ENCODE data around the gene MRPL58. TPM values are rescaled to one million over a fixed set of nuclear protein-coding genes. Genes with fewer than 3 reads are reported as not detected.
"Not testable (repeated sequence)": the region's sequence is repeated elsewhere in the genome, so short reads cannot be mapped to it uniquely, and the experiment has no call there.

MRPL58 gene
- total RNA-seq, 4 donors from 2014 or later, result 1.00 to 41.3 (median 37.4) TPM; not detected in 1

DNA sequence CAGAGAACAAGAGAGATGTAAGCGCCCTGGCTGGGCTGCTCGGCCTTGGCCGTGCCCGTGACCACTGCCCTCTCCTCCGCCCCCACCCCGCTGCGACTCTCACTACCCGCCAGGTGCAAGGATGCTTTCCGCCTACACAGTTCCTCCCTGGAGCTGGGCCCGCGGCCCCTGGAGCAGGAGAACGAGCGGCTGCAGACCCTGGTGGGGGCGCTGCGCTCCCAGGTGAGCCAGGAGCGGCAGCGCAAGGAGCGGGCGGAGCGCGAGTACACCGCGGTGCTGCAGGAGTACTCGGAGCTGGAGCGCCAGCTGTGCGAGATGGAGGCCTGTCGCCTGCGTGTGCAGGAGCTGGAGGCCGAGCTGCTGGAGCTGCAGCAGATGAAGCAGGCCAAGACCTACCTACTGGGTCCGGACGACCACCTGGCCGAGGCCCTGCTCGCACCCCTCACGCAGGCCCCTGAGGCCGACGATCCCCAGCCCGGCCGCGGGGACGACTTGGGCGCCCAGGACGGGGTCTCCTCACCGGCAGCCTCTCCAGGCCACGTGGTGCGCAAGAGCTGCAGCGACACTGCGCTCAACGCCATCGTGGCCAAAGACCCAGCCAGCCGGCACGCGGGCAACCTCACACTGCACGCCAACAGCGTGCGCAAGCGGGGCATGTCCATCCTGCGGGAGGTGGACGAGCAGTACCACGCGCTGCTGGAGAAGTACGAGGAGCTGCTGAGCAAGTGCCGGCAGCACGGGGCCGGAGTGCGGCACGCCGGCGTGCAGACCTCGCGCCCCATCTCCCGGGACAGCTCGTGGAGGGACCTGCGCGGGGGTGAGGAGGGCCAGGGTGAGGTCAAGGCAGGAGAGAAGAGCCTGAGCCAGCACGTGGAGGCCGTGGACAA, 9.2 kb upstream of the MRPL58 start:
- no peak for TF ChIP-seq EP300 (IDR thresholded peaks at IDR 0.05; ENCODE audit: low read depth)
- no peak for TF ChIP-seq POLR2AphosphoS5 (IDR thresholded peaks at IDR 0.05)
- no peak for TF ChIP-seq POLR2A (IDR thresholded peaks at IDR 0.05)
- TF ChIP-seq CTCF (IDR thresholded peaks at IDR 0.05), result no peak
- H3K4me3 ChIP-seq, result no peak overlapping the region
- intact Hi-C loops (cut with DNase I; ENCODE audit: low total_unique reads), result no loop called here
- in situ Hi-C loops (cut with MboI; ENCODE audit: low pct_ligation_motif_present in 1 of 4, low pct_unique_long_range_greater_than_20kb in 1 of 4, low sequenced_read_pairs in 3 of 4), result no loop called here
- 88 to 100% methylated on average over 6 to 76 of the region's 76 CpGs for WGBS, 2 donors (ENCODE audit: low coverage in 1 of 2)
- no peak for DNase-seq
- H3K27ac ChIP-seq, result no peak overlapping the region
- no peaks in the 10 kb centered on the region for H3K27me3 ChIP-seq
- no peaks in the 10 kb centered on the region for H3K4me1 ChIP-seq
- no peaks in the 10 kb centered on the region for H3K9me3 ChIP-seq
- H3K36me3 ChIP-seq, result no peaks in the 10 kb centered on the region

DNA sequence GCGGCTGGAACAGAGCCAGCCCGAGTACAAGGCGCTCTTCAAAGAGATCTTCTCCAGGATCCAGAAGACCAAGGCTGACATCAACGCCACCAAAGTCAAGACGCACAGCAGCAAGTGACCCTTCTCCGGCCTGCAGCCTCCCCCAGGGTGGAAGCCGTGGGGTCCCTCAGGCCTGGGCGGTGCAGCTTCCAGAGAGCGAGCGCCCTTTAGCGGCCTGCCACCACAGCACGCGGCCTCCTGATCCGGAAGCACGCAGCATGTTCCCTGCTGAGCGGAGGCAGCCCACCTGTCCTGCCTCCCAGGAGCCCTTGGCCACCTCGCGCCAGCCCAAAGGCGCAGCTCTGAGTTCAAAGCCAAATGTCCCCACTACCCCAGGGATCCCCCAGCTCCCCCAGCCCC, 8.5 kb upstream of the MRPL58 start:
- in situ Hi-C loops (cut with MboI; ENCODE audit: low pct_ligation_motif_present in 1 of 4, low pct_unique_long_range_greater_than_20kb in 1 of 4, low sequenced_read_pairs in 3 of 4), result no loop called here

GRCh38 chr17:75004371-75004770, 8.1 kb upstream of the MRPL58 start:
- 97% methylated on average over 2 of the region's 3 CpGs; no CpG with 5 or more reads in 1 of the 2 donors for WGBS, 2 donors (ENCODE audit: low coverage in 1 of 2)
- no peak for TF ChIP-seq CTCF (IDR thresholded peaks at IDR 0.05)
- TF ChIP-seq POLR2A (IDR thresholded peaks at IDR 0.05), result no peak
- TF ChIP-seq EP300 (IDR thresholded peaks at IDR 0.05; ENCODE audit: low read depth), result no peak
- TF ChIP-seq POLR2AphosphoS5 (IDR thresholded peaks at IDR 0.05), result no peak
- no peaks in the 10 kb centered on the region for H3K36me3 ChIP-seq
- in situ Hi-C loops (cut with MboI; ENCODE audit: low pct_ligation_motif_present in 1 of 4, low pct_unique_long_range_greater_than_20kb in 1 of 4, low sequenced_read_pairs in 3 of 4), result no loop called here
- no peaks in the 10 kb centered on the region for H3K9me3 ChIP-seq
- DNase-seq, result no peak
- no peak overlapping the region for H3K27ac ChIP-seq
- no peak overlapping the region for H3K4me3 ChIP-seq
- peaks cover 0 to 5% (median 2%) of the 10 kb centered on the region in 4 donors for H3K4me1 ChIP-seq
- H3K27me3 ChIP-seq, result no peaks in the 10 kb centered on the region
- intact Hi-C loops (cut with DNase I; ENCODE audit: low total_unique reads), result no loop called here

More for the DNA sequence above, 8.5 kb upstream of the MRPL58 start:
- TF ChIP-seq EP300 (IDR thresholded peaks at IDR 0.05; ENCODE audit: low read depth) (no peak), POLR2AphosphoS5 (IDR thresholded peaks at IDR 0.05) (no peak)
- Histone ChIP-seq H3K36me3 (no peaks in the 10 kb centered on the region), H3K4me1 (peaks cover 0 to 2% (median under 1%) of the 10 kb centered on the region in 4 donors), H3K9me3 (no peaks in the 10 kb centered on the region), H3K27ac (no peak overlapping the region), H3K27me3 (no peaks in the 10 kb centered on the region), H3K4me3 (no peak overlapping the region)
- 93% methylated on average over 19 of the region's 19 CpGs; no CpG with 5 or more reads in 1 of the 2 donors for WGBS, 2 donors (ENCODE audit: low coverage in 1 of 2)
- intact Hi-C loops (cut with DNase I; ENCODE audit: low total_unique reads), result no loop called here
- DNase-seq, result no peak

GRCh38 chr17:75005291-75005690, 7.2 kb upstream of the MRPL58 start:
- H3K27ac ChIP-seq, result no peak overlapping the region
- H3K9me3 ChIP-seq, result no peaks in the 10 kb centered on the region
- H3K36me3 ChIP-seq, result no peaks in the 10 kb centered on the region
- intact Hi-C loops (cut with DNase I; ENCODE audit: low total_unique reads), result no loop called here
- no peak overlapping the region for H3K4me3 ChIP-seq
- TF ChIP-seq POLR2A (IDR thresholded peaks at IDR 0.05) (no peak), POLR2AphosphoS5 (IDR thresholded peaks at IDR 0.05) (no peak), EP300 (IDR thresholded peaks at IDR 0.05; ENCODE audit: low read depth) (no peak), CTCF (IDR thresholded peaks at IDR 0.05) (no peak)
- peaks cover 0 to 14% (median 6%) of the 10 kb centered on the region in 4 donors for H3K4me1 ChIP-seq
- H3K27me3 ChIP-seq, result no peaks in the 10 kb centered on the region
- 86% methylated on average over 8 of the region's 8 CpGs; no CpG with 5 or more reads in 1 of the 2 donors for WGBS, 2 donors (ENCODE audit: low coverage in 1 of 2)
- in situ Hi-C loops (cut with MboI; ENCODE audit: low pct_ligation_motif_present in 1 of 4, low pct_unique_long_range_greater_than_20kb in 1 of 4, low sequenced_read_pairs in 3 of 4), result no loop called here
- DNase-seq, result no peak

DNA sequence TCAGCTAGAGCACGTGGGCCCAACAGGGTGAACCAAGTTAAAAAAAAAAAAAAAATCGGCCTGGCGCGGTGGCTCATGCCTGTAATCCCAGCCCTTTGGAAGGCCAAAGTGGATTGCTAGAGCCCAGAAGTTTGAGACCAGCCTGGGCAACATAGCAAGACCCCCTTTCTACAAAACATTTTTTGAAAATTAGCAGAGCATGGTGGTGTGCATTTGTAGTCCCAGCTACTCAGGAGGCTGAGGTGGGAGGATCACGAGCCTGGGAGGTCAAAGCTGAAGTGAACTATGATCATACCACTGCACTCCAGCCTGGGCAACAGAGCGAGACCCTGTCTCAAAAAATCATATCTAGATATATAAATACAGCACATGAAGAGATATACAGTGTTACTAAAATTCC, 6.4 kb upstream of the MRPL58 start:
- H3K27me3 ChIP-seq; H3K36me3 ChIP-seq; H3K27ac ChIP-seq; DNase-seq; intact Hi-C loops (cut with DNase I; ENCODE audit: low total_unique reads); in situ Hi-C loops (cut with MboI; ENCODE audit: low pct_ligation_motif_present in 1 of 4, low pct_unique_long_range_greater_than_20kb in 1 of 4, low sequenced_read_pairs in 3 of 4); H3K4me3 ChIP-seq; H3K9me3 ChIP-seq: not testable (repeated sequence)
- WGBS, 2 donors (ENCODE audit: low coverage in 1 of 2), result 91 to 100% methylated on average over 2 to 6 of the region's 6 CpGs
- peaks cover 5 to 20% (median 6%) of the 10 kb centered on the region in 4 donors for H3K4me1 ChIP-seq

All from transverse colon (tissue), 4 donors.